GM10266 (cell line): ENCODE data around the gene SEMA4D.

Source experiments
- DNase-seq: peaks from one replicate; pipeline ENCODE4 v3.0.0; 2012; ENCODE audit errors: extremely low spot score
- TF ChIP-seq, protein P1 (sequence below): IDR thresholded peaks from 2 replicates; pipeline ENCODE4 v1.5.1; 2012; ENCODE audit warnings: mild to moderate bottlenecking, low read depth; ENCODE audit not compliant: control insufficient read depth, insufficient read depth; ENCODE audit errors: missing control alignments

The SEMA4D gene

DNA sequence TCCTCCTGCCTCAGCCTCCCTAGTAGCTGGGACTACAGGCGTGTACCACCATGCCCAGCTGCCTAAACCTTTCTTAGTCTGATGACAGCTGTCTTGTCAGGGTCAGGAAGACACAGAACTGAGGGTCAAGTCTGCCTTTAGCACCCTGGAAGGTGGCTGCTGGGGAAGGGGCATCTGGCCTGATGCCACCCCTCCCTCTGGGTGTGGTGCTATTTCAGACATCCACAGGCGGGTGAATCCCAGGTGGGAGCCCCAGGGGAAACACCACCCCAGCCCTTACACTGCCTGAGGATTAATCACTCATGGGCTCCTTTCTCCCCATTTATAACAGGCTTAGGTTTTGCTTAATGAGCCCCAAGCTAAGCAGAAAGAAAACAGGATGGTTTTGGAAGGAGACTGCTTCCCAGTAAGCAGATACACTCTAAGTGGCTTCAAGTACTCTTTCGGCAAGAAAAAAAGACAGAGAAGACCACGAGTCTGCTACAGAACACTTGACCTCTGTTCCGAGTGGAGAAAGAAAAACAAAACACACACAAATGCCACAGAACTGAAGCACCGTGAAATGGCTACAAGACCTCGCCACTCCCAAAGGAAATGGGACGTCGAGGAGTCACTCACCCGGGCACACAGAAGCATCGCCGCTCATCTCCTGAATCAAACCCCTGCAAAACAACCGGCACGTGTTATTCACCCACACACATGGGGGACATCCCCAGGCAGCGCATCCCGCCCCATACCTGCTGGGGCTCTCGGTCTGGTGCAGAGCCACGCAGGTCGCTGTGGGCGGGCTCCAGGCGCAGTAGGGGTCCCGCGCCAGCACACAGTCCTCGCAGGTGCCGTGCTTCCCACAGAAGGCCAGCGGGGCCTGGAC, 117.2 kb downstream of the SEMA4D start:
- TF ChIP-seq, protein P1, sequence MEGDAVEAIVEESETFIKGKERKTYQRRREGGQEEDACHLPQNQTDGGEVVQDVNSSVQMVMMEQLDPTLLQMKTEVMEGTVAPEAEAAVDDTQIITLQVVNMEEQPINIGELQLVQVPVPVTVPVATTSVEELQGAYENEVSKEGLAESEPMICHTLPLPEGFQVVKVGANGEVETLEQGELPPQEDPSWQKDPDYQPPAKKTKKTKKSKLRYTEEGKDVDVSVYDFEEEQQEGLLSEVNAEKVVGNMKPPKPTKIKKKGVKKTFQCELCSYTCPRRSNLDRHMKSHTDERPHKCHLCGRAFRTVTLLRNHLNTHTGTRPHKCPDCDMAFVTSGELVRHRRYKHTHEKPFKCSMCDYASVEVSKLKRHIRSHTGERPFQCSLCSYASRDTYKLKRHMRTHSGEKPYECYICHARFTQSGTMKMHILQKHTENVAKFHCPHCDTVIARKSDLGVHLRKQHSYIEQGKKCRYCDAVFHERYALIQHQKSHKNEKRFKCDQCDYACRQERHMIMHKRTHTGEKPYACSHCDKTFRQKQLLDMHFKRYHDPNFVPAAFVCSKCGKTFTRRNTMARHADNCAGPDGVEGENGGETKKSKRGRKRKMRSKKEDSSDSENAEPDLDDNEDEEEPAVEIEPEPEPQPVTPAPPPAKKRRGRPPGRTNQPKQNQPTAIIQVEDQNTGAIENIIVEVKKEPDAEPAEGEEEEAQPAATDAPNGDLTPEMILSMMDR: no peak
- DNase-seq: no peak

DNA sequence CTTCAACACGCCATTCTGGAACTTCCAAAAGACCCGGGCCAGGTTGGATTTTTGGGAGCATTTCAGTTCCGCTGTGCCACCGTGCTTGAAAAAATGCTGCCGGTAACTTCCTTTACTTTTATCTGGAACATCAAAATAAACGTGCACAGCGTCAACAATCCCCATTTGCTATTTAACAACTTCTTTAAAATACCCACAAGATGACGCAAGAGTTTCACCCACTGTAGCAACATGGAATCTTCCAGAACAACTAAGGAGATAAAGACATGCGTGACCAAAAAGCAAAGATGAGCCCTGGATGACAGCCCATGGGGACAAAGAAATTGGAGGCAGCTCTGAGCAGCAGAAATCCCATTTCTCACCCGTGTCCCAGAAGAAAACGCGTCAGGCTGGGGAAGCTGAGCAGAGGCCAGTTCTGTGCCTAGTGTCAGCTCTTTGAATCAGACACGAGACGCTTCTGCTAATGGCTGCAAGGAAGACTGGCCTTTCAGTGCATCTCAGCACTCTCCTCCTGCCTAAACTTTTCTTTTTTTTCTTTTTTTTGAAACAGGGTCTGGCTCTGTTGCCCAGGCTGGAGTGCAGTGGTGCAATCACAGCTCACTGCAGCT, 118.3 kb downstream of the SEMA4D start:
- no peak for DNase-seq
- TF ChIP-seq, protein P1: no peak

GRCh38 chr9:89379031-89379430, 118.9 kb downstream of the SEMA4D start:
- TF ChIP-seq, protein P1: no peak
- no peak for DNase-seq

DNA sequence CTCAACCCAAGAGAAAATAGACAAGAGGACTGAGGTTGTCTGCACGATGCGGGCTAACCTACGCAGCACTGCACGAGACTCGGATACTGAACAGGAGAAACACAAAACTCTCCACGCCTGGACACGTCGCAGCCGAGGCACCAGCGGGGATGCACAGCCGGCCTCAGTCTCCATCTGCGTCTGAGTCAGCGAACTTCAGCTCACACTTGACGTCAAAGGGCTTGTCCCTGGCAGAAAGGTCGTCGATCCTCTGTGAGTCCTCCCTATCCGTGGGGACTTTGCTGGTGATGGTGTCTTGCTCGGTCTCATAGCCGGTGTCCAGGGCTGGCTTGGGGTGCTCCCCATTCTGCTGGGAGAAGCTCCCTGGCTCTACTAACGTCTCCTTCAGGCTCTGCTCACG, 119.4 kb downstream of the SEMA4D start:
- no peak for DNase-seq

DNA sequence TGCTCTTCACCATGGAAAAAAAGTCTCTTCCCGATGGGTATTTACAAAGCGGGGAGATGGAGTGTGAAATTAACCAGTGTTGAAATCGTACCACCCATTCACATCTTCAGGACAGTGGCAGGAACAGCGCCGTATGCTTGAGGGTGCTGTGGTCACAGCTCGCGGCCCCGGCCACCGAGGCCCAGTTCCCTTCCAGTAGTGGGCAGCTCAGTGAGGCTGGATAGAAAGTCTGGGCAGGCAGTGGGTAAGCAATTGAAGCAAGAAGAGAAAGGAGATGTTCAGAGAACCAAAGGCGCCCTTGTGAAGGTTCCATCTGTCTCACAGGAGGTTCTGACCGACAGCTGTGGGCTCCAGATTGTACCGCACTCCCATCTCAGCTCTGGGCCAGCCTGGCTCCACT, 120.5 kb downstream of the SEMA4D start:
- DNase-seq: no peak
- TF ChIP-seq, protein P1: no peak

More for the DNA sequence above, 119.4 kb downstream of the SEMA4D start:
- TF ChIP-seq, protein P1: no peak

GRCh38 chr9:89376741-89377351, 121.1 kb downstream of the SEMA4D start:
- TF ChIP-seq, protein P1: no peak
- DNase-seq: no peak

DNA sequence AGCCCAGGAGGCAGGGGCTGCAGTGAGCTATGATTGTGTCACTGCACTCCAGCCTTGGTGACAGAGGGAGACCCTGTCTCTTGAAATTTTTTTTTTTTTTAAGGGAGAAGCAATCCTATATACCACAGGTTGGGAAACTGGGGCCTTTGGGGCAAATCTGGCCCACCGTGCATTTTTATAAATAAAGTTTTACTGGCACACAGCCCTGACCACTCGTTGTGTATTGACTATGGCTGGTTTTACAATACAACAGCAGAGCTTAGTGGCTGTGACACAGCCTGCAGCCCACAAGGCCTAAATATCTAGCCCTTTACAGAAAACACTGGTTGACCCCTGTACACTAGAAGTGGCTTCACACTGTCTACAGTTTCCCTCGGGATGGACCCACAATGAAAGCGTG, 121.6 kb downstream of the SEMA4D start:
- DNase-seq: no peak
- TF ChIP-seq, protein P1: no peak
